Measurements from ENCODE around the gene TOX2. TPM values are rescaled to one million over a fixed set of nuclear protein-coding genes. Genes with fewer than 3 reads are reported as not detected.
A peak's percentile ranks its signal among the peaks of the same experiment; 100 is the strongest.

TOX2 gene
- total and polyA plus RNA-seq, 2 donors from 2014 or later: 4.7 to 5.9 TPM

DNA sequence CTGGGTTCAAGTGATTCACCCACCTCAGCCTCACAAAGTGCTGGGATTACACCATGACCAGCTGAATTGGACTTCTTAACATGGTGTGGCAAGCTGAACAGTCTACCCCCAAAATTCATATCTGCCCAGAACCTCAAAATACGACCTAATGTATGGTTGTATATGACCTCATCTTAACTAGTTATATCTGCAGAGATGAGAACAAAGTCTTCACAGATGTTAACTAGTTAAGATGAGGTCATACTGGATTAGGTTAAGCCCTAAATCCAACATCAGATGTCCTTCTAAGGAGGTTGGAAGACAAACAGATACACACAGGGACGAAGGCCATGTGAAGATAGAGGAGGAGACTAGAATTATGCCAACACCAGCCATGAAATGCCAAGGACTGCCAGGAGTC, 169.8 kb downstream of the TOX2 start:
- H3K27me3 ChIP-seq (ENCODE audit: control insufficient read depth, insufficient read depth, low read length): peaks cover 2% of the 10 kb centered on the region
- TF ChIP-seq, protein P1, sequence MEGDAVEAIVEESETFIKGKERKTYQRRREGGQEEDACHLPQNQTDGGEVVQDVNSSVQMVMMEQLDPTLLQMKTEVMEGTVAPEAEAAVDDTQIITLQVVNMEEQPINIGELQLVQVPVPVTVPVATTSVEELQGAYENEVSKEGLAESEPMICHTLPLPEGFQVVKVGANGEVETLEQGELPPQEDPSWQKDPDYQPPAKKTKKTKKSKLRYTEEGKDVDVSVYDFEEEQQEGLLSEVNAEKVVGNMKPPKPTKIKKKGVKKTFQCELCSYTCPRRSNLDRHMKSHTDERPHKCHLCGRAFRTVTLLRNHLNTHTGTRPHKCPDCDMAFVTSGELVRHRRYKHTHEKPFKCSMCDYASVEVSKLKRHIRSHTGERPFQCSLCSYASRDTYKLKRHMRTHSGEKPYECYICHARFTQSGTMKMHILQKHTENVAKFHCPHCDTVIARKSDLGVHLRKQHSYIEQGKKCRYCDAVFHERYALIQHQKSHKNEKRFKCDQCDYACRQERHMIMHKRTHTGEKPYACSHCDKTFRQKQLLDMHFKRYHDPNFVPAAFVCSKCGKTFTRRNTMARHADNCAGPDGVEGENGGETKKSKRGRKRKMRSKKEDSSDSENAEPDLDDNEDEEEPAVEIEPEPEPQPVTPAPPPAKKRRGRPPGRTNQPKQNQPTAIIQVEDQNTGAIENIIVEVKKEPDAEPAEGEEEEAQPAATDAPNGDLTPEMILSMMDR (IDR thresholded peaks at IDR 0.05; ENCODE audit: borderline replicate concordance, extremely low read depth, insufficient read depth): no peak
- no peak overlapping the region for H3K9ac ChIP-seq (ENCODE audit: low read length in 3 of 3)
- peaks cover 0 to 5% (median 0%) of the 10 kb centered on the region in 3 donors for H3K4me1 ChIP-seq (ENCODE audit: control insufficient read depth in 2 of 3, insufficient read depth in 2 of 3, low read depth in 1 of 3, low read length in 3 of 3)
- no peak for DNase-seq
- intact Hi-C loops (cut with DNase I): no loop called here
- FAIRE-seq: no peak
- no peaks in the 10 kb centered on the region for H3K36me3 ChIP-seq (ENCODE audit: control insufficient read depth in 2 of 3, insufficient read depth in 3 of 3, low read length in 3 of 3)
- H3K27ac ChIP-seq (ENCODE audit: low read depth in 2 of 2, low read length in 2 of 2): no peak overlapping the region
- no peak overlapping the region for H3K4me3 ChIP-seq (ENCODE audit: low read length in 3 of 3)
- H3K9me3 ChIP-seq (ENCODE audit: control insufficient read depth in 2 of 3, insufficient read depth in 1 of 3, low read length in 3 of 3): no peaks in the 10 kb centered on the region

DNA sequence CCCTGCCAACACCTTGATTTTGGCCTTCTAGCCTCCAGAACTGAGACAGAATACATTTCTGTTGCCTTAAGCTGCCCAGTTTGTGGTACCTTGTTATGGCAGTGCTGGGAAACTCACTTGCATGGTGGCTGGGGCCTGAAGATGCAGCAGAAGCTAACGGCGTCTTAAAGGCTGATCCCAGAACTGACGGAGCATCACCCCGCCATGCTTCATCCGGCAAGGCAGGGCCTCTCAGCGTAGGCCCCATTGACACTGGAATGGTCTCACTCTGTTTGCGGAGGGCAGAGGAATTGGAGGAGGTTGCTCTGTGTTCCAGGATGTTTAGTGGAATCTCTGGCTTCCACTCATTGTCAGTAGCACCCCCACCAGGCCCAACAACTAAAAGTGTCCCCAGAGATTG, 170.2 kb downstream of the TOX2 start:
- TF ChIP-seq, protein P1 (IDR thresholded peaks at IDR 0.05; ENCODE audit: borderline replicate concordance, extremely low read depth, insufficient read depth): no peak
- no peak overlapping the region for H3K27ac ChIP-seq (ENCODE audit: low read depth in 2 of 2, low read length in 2 of 2)
- intact Hi-C loops (cut with DNase I): no loop called here
- no peak overlapping the region for H3K9ac ChIP-seq (ENCODE audit: low read length in 3 of 3)
- FAIRE-seq: no peak
- H3K9me3 ChIP-seq (ENCODE audit: control insufficient read depth in 2 of 3, insufficient read depth in 1 of 3, low read length in 3 of 3): no peaks in the 10 kb centered on the region
- peak in 1 of 5 donors; percentile 31 for DNase-seq
- peaks cover 2% of the 10 kb centered on the region for H3K27me3 ChIP-seq (ENCODE audit: control insufficient read depth, insufficient read depth, low read length)
- no peaks in the 10 kb centered on the region for H3K36me3 ChIP-seq (ENCODE audit: control insufficient read depth in 2 of 3, insufficient read depth in 3 of 3, low read length in 3 of 3)
- H3K4me1 ChIP-seq (ENCODE audit: control insufficient read depth in 2 of 3, insufficient read depth in 2 of 3, low read depth in 1 of 3, low read length in 3 of 3): peaks cover 0 to 6% (median 0%) of the 10 kb centered on the region in 3 donors
- no peak overlapping the region for H3K4me3 ChIP-seq (ENCODE audit: low read length in 3 of 3)

DNA sequence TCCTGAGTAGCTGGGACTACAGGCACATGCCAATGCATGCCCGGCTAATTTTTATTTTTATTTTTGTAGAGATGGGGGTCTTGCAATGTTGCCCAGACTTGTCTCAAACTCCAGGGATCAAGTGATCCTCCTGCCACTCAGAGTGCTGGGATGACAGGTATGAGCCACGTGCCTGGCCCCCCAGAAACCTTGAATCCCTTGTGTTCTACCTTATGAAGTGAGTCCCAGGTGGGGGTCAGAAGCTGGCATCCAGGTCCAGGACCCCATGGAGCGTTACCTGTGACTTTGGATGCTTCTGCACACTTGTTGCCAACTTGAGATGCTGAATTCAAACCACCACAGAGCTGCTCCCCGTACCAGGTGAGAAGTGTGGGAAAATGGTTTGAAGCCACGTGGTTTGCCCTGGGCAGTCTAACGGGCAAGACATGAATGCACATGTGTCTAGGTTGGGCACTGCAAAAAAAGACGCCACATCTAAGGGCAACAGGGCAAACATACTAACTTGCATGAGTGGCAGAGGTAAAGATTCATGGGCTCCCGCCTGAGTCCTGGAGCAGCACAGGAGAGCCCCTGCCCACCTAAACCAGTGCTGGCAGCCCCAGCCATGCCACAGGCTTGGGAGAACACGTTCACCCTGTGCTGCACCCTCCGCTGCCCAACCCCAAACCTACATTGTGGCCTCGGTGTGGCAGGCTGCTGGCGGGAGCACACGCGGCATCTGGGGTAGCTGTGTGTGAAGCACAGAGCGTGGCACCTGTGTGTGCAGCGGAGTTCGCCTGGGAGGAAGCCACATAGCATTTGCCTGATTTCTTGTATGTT, 171.2 kb downstream of the TOX2 start:
- Histone ChIP-seq H3K9me3 (ENCODE audit: control insufficient read depth in 2 of 3, insufficient read depth in 1 of 3, low read length in 3 of 3) (no peaks in the 10 kb centered on the region), H3K36me3 (ENCODE audit: control insufficient read depth in 2 of 3, insufficient read depth in 3 of 3, low read length in 3 of 3) (no peaks in the 10 kb centered on the region), H3K4me3 (ENCODE audit: low read length in 3 of 3) (no peak overlapping the region), H3K27ac (ENCODE audit: low read depth in 2 of 2, low read length in 2 of 2) (no peak overlapping the region), H3K4me1 (ENCODE audit: control insufficient read depth in 2 of 3, insufficient read depth in 2 of 3, low read depth in 1 of 3, low read length in 3 of 3) (peaks cover 0 to 6% (median 0%) of the 10 kb centered on the region in 3 donors), H3K9ac (ENCODE audit: low read length in 3 of 3) (no peak overlapping the region), H3K27me3 (ENCODE audit: control insufficient read depth, insufficient read depth, low read length) (no peaks in the 10 kb centered on the region)
- TF ChIP-seq, protein P1 (IDR thresholded peaks at IDR 0.05; ENCODE audit: borderline replicate concordance, extremely low read depth, insufficient read depth): no peak
- intact Hi-C loops (cut with DNase I): no loop called here
- no peak for FAIRE-seq
- peak in 1 of 5 donors; percentile 51 for DNase-seq
